ENCODE results near the gene MTX1. TPM values are rescaled to one million over a fixed set of nuclear protein-coding genes. Genes with fewer than 3 reads are reported as not detected.
A peak's percentile ranks its signal among the peaks of the same experiment; 100 is the strongest.

Gene MTX1
- total and polyA plus RNA-seq, 2 of the 4 experiments (the other 2 are of a cell fraction), result 67.2 to 73.7 TPM

DNA sequence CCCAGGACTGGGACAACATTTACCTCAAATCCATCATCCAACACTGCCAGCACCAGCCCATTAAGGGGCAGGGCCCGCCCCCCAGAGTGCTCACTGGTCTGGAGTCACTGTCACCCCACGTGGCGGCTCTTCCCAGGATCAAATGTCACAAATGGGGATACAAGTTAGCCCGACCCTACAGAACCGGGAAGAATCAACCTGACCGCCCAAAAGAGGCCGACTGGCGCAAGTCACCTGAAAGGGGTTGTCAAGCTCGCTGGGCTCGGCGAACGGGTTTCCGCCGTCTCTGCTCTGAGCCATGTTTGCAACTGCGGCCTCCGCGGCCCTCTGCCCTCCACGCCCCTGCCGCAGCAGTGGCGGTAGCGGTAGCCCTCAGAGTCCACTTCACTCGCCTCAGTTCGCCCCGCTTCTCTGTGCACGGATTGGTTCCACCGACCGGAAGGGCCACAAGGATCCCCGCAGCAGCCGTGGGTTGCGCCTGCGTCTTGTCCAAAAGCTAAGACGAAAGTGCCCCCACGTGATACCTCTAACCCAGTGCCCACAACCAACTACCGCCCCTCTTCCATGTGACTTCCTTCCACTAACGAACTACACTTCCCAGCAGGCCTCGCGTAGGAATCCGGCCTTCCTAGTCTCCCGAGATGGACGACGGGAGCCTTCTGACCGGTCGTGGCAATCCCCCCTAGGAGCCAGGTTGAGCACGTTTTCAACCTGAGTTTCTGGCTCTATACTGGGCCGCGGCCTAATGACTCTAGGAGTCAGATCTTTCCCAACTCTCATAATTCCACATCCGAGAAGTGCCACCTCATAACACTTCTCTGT lies 53.6 kb downstream of the MTX1 start, which contains the start of gene SCAMP3:
TSS of gene SCAMP3 (minus strand) at position 509 of the 822 bp plus-strand sequence. CDS start at position 300, 209 bp downstream.
- Histone ChIP-seq H4K91ac (ENCODE audit: insufficient read depth, low read depth, low read length) (peak within 1 kb of the TSS; percentile 18), H3K23ac (ENCODE audit: low read depth, low read length) (peak within 1 kb of the TSS; percentile 91), H3K4me1 (ENCODE audit: control insufficient read depth, insufficient read depth, low read length) (peaks cover 2% of the 10 kb centered on the region), H2AFZ (replicated peaks; ENCODE audit: low read length, poor library complexity) (peak within 1 kb of the TSS; percentile 84), H4K20me1 (ENCODE audit: insufficient read depth, low read length) (no peaks in the 10 kb centered on the region), H2BK120ac (ENCODE audit: low read depth, low read length) (no peak within 1 kb of the TSS), H3K9me1 (ENCODE audit: insufficient read depth, low read length) (peaks cover 4% of the 10 kb centered on the region; the same call in 1 of the 2 replicates), H3K4me2 (ENCODE audit: low read depth, low read length) (peak within 1 kb of the TSS; percentile 83), H3K9ac (ENCODE audit: low read depth, low read length) (peak within 1 kb of the TSS; percentile 74), H3K56ac (ENCODE audit: extremely low read depth, insufficient read depth, low read length) (peak within 1 kb of the TSS; percentile 77), H3K9me3 (ENCODE audit: control insufficient read depth, insufficient read depth, low read length) (no peaks in the 10 kb centered on the region), H3K14ac (replicated peaks; ENCODE audit: low read depth, low read length) (peak within 1 kb of the TSS; percentile 81), H2BK5ac (ENCODE audit: low read depth, low read length, poor library complexity, severe bottlenecking) (peak within 1 kb of the TSS; percentile 62), H2AK9ac (replicated peaks; ENCODE audit: low read depth, low read length, poor library complexity) (peak within 1 kb of the TSS; percentile 96), H3K27ac (ENCODE audit: insufficient read depth, low read length) (peak within 1 kb of the TSS; percentile 70), H3K36me3 (ENCODE audit: control insufficient read depth, insufficient read depth, low read length) (peaks cover 33% of the 10 kb centered on the region), H4K8ac (ENCODE audit: low read depth in 2 of 2, low read length in 2 of 2) (peak within 1 kb of the TSS; percentile 59 to 96), H3K18ac (ENCODE audit: low read depth, low read length) (peak within 1 kb of the TSS; percentile 4; the same call in 1 of the 2 replicates), H2BK20ac (ENCODE audit: low read depth, low read length) (no peak within 1 kb of the TSS), H3K4ac (ENCODE audit: low read depth, low read length) (peak within 1 kb of the TSS; percentile 81), H2AK5ac (ENCODE audit: low read depth, low read length) (peak within 1 kb of the TSS; percentile 63), H3K4me3 (ENCODE audit: insufficient read depth, low read depth, low read length) (peak within 1 kb of the TSS; percentile 65), H3K27me3 (ENCODE audit: control insufficient read depth, insufficient read depth, low read length) (no peaks in the 10 kb centered on the region), H2BK15ac (ENCODE audit: low read depth, low read length) (no peak within 1 kb of the TSS), H4K5ac (ENCODE audit: low read depth, low read length) (peak within 1 kb of the TSS; percentile 77), H3K79me1 (ENCODE audit: low read depth in 1 of 2, low read length in 2 of 2) (peaks cover 18 to 24% of the 10 kb centered on the region in 2 experiments)
- 1% methylated on average over 39 of the region's 47 CpGs; no CpG with 5 or more reads in 1 of the 2 experiments for WGBS, 2 experiments (ENCODE audit: extremely low coverage in 2 of 2, insufficient read length in 1 of 2)
- BruUV-seq (replicated peaks), result no TSS peak
- dilution Hi-C loops (cut with HindIII; ENCODE audit: low sequenced_read_pairs, unreplicated experiment), result no loop called here
- peak; percentile 95 for ATAC-seq (ENCODE audit: low read depth)
- DNase-seq, result peak; percentile 99
- ChIA-PET POLR2A (ENCODE audit: unreplicated experiment) (interaction anchor here (0.5 kb wide), 1 partner anchor 21 kb away, joined by 4 read pairs; a partner anchor contains a TSS), CTCF (interaction anchor here (0.8 to 1.3 kb wide), 2 partner anchors 11 to 12 kb away, joined by 3 to 5 read pairs; partner anchors contain the start of gene CLK2)
- intact Hi-C loops (cut with micrococcal nuclease), result loop anchor here (5.0 kb wide), 1 partner anchor 45 kb away; the partner anchor contains the start of gene FDPS
- in situ Hi-C loops (cut with MboI; ENCODE audit: low sequenced_read_pairs), result no loop called here
- TF ChIP-seq RAD21 (IDR thresholded peaks at IDR 0.05; ENCODE audit: low read length) (no peak), MAZ (IDR thresholded peaks at IDR 0.05; ENCODE audit: borderline replicate concordance, low read depth, low read length) (no peak), NFE2L2 (IDR thresholded peaks at IDR 0.05; ENCODE audit: low read depth, low read length) (no peak), RFX5 (IDR thresholded peaks at IDR 0.05; ENCODE audit: low read depth, low read length) (no peak), SMC3 (IDR thresholded peaks at IDR 0.05; ENCODE audit: low read depth, low read length) (no peak), MAFK (IDR thresholded peaks at IDR 0.05; ENCODE audit: low read depth, low read length) (no peak), BHLHE40 (IDR thresholded peaks at IDR 0.05; ENCODE audit: low read depth, low read length) (no peak; the same call in 1 of the 2 replicates), CHD1 (IDR thresholded peaks at IDR 0.05; ENCODE audit: low read depth, low read length) (no peak), MXI1 (IDR thresholded peaks at IDR 0.05; ENCODE audit: borderline replicate concordance, low read depth, low read length) (peak; percentile 43; the same call in 1 of the 2 replicates), CEBPB (IDR thresholded peaks at IDR 0.05; ENCODE audit: low read depth, low read length) (no peak), RCOR1 (IDR thresholded peaks at IDR 0.05; ENCODE audit: insufficient replicate concordance, low read length) (no peak), CTCF (conservative IDR thresholded peaks at IDR 0.05; ENCODE audit: low read depth, low read length) (no peak), FOS (IDR thresholded peaks at IDR 0.05; ENCODE audit: low read depth, low read length) (no peak), POLR2A (IDR thresholded peaks at IDR 0.05; ENCODE audit: low read depth, low read length) (peak; percentile 82; the same call in 1 of the 2 replicates)
- TF ChIP-seq, protein P1, sequence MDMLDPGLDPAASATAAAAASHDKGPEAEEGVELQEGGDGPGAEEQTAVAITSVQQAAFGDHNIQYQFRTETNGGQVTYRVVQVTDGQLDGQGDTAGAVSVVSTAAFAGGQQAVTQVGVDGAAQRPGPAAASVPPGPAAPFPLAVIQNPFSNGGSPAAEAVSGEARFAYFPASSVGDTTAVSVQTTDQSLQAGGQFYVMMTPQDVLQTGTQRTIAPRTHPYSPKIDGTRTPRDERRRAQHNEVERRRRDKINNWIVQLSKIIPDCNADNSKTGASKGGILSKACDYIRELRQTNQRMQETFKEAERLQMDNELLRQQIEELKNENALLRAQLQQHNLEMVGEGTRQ (IDR thresholded peaks at IDR 0.05; ENCODE audit: low read depth, low read length), result peak; percentile 99
